Inferior parietal cortex (tissue), 1 donor: ENCODE data around the gene SETBP1.

Experiments used
- DNase-seq: peaks from one replicate; pipeline ENCODE4 v3.0.0-alpha.2; 2016; ENCODE audit errors: extremely low spot score

SETBP1 gene

DNA sequence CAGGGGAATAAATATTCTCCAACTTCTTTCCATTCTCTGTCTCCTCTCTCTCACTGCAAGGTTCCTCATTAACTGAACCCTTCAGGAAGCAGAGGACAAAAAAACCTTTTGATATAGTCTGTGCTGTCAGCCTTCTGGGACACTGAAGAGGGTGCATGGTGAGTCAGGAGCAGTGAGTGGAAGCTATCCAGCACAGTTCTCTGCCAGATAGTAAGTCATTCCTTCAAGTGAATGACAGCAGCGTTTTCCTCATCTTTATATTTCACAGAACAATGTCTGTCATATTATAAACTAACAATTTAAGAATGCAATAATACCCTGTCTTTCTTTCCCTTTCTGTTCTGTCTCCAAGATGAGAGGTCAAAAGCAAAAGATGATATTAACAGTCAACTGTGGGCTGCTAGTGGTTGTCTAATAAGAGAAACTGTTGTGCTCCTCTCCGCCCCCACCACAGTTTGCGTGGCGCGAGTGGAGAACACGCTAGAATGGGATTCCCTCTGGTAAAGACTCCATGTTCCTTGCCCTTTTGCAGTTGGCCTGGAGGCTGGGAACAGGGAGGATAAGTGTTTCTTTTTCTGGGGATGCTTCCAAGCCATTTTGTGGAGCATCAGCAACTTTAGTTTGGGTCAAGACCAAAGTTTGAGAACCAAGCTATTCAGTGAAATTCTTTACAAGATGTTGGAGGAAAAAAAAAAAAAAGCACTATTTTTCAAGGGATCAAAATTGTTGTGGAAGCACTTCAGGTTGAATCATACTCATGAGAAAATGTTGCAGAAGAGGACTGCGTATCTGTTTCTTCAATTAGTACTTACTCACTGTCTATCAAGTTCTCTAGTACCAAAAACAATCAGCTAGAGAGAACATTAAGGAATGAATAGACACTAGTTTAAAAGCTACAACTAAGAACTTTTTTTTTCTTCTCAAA, 430.2 kb downstream of the SETBP1 start:
- DNase-seq: no peak

DNA sequence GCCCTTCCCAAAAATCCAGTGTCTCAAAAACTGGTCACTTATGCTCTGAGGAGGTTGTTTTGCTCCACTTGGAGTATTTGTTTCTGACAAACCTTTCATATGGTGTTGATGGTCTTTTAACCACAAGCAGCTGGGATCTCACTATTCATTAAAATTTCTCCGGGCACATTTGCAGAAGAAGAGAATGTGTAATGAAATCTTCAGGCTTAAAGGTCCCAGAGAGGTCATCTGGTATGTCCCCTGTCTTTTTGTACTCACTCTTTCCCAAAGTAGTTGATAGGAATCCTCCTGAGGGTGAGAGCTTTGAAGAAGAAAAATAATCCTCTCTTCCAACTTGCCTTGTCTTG, 430.8 kb downstream of the SETBP1 start:
- DNase-seq: no peak

DNA sequence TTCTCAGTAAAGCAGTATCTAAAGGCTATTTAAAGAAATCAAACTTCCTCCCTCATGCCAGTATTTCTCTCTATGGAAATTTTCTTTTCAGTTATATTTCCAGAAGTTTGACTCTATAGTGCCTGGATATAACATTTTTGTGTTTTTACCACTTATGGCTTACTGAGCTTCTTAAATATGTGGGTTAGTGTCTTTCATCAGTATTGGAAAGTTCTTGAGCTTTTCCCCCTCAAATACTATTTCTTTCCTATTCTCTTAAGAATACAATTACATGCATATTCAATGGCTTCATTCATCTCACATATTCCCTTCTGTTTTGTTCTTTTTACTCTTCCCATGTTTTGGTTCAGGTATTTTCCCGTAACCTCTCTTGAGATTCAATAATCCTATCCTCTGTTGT, 432.0 kb downstream of the SETBP1 start:
- no peak for DNase-seq

DNA sequence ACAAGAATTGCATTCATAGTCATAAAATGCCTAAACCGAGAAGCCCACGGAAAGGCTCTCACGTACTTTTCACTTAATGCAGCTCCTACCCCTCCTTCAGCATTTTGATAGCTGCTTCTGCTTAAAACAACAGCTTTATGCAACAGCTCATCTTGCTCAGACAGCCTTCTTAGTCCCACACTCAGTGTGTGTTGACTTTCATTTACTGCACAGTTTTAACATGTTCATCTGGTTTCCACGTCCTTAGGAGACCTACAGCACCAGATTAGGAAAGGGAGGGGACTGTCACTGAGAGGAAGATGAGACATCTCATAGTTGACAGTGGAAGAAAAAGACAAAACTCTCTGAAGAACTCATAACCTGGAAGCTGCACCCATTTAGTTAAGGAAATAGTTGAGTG, 435.4 kb downstream of the SETBP1 start:
- DNase-seq: no peak
